Measurements from ENCODE around the gene MYLK4. TPM values are rescaled to one million over a fixed set of nuclear protein-coding genes. Genes with fewer than 3 reads are reported as not detected.

Gene MYLK4
- total and polyA plus RNA-seq, 4 experiments from 2014 or later = 0.04 to 0.42 (median 0.31) TPM

DNA sequence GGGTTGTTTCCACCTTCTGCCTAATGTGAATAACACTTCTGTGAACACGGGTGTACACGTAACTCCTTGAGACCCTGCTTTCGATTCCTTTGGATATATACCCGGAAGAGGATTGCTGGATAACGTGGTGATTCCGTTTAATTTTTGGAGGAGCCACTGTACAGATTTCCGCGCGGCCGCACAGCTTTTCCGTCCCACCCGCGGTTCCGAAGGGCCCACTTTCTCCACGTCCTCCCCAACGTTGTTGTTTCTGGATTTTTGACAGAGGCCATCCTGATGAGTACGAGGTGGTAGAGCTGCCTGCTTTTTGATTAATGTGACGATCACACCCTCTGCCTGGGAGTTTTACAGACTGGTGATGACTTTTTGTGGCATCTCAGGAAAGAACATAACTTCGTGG is 114.0 kb downstream of the MYLK4 start:
- no peak for DNase-seq
- peaks cover 28 to 31% of the 10 kb centered on the region in 2 donors for H3K27me3 Mint-ChIP-seq

GRCh38 chr6:2635911-2636310 is 114.8 kb downstream of the MYLK4 start:
- intact Hi-C loops (cut with micrococcal nuclease) = loop anchor here (2.0 kb wide), 1 partner anchor 281 kb away; no protein-coding TSS in a partner anchor
- no peaks in the 10 kb centered on the region for H3K27me3 ChIP-seq (ENCODE audit: insufficient read depth, low read length)
- H3K4me3 ChIP-seq (ENCODE audit: low read length in 2 of 2) = no peak overlapping the region
- ChIA-PET CTCF (ENCODE audit: partially characterized antibody) (interaction anchor here (1.2 to 7.1 kb wide), 9 partner anchors 10 to 1112 kb away, joined by 3 to 216 read pairs (median 12); no protein-coding TSS in a partner anchor), POLR2A (ENCODE audit: partially characterized antibody) (no interaction called here)
- Mint-ChIP-seq H3K4me3 (no peak overlapping the region), H3K9me3 (no peaks in the 10 kb centered on the region), H3K4me1 (peaks cover 0 to 6% (median 4%) of the 10 kb centered on the region in 4 donors), H3K36me3 (no peaks in the 10 kb centered on the region), H3K27ac (peak overlapping the region in 2 of 7 donors; percentile 14 to 23), H3K27me3 (peaks cover 22 to 27% of the 10 kb centered on the region in 2 donors)
- no peak for DNase-seq
- H3K9me3 ChIP-seq (ENCODE audit: control insufficient read depth in 1 of 2, low read length in 2 of 2) = no peaks in the 10 kb centered on the region
- H3K36me3 ChIP-seq (ENCODE audit: insufficient read depth, low read length) = no peaks in the 10 kb centered on the region
- H3K4me1 ChIP-seq (ENCODE audit: insufficient read depth, low read length) = no peaks in the 10 kb centered on the region
- no peak overlapping the region for H3K27ac ChIP-seq (ENCODE audit: low read depth, low read length)

More for the DNA sequence above, 114.0 kb downstream of the MYLK4 start:
- H3K9me3 ChIP-seq (ENCODE audit: control insufficient read depth in 1 of 2, low read length in 2 of 2) = no peaks in the 10 kb centered on the region
- H3K36me3 ChIP-seq (ENCODE audit: insufficient read depth, low read length) = no peaks in the 10 kb centered on the region
- H3K4me1 ChIP-seq (ENCODE audit: insufficient read depth, low read length) = no peaks in the 10 kb centered on the region
- Mint-ChIP-seq H3K27ac (peak overlapping the region in 1 of 7 donors; percentile 24), H3K4me3 (no peak overlapping the region), H3K36me3 (no peaks in the 10 kb centered on the region), H3K9me3 (no peaks in the 10 kb centered on the region), H3K4me1 (peaks cover 0 to 6% (median 4%) of the 10 kb centered on the region in 4 donors)
- ChIA-PET CTCF (ENCODE audit: partially characterized antibody) (interaction anchor here (1.1 to 7.1 kb wide), 6 partner anchors 1029 to 1113 kb away, joined by 3 to 216 read pairs (median 16); no protein-coding TSS in a partner anchor), POLR2A (ENCODE audit: partially characterized antibody) (no interaction called here)
- no peak overlapping the region for H3K27ac ChIP-seq (ENCODE audit: low read depth, low read length)
- intact Hi-C loops (cut with micrococcal nuclease) = no loop called here
- peaks cover 2% of the 10 kb centered on the region for H3K27me3 ChIP-seq (ENCODE audit: insufficient read depth, low read length)
- H3K4me3 ChIP-seq (ENCODE audit: low read length in 2 of 2) = no peak overlapping the region

DNA sequence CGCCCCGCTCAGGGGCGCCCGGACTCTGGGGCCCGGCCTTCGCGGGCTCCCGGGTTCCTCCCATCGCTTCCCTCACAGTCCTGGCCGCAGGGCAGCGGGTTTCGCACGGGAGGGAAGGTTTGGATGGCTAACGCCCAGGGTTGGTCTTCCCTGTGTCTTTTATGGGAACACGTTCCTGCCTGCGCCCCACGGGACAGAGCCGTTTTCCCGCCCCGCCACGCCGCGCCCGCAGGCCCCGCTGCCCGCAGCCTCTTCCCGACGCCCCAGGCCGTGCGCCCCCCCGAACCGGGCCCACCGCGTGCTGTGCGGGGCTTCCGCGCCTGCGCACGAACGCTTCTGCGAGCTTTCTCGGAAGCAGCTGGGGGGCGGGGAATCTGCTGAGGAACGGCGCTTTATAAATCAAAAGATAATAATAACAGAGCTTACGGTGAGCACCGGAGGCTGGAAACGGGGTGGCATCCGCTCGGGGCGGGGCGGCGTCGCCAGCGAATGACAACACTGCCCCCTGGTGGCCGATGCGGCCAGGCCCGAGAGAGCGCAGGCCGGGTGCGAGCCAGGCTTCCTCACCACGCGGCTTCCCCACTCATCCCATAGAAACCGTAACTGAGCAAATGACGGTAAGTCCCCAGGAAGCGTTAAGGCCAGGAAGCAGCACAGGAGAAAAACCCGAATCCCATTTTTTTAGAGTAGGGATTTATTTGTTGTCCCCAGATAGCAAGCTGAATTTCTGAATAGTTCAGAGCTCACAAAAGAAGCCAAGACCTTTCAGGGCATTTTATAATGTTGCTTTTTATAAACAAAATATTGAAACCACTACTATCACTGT is 116.4 kb downstream of the MYLK4 start:
- H3K27me3 ChIP-seq (ENCODE audit: insufficient read depth, low read length) = no peaks in the 10 kb centered on the region

GRCh38 chr6:2633736-2634135 is 117.0 kb downstream of the MYLK4 start:
- Mint-ChIP-seq H3K27me3 (peaks cover 8 to 18% of the 10 kb centered on the region in 2 donors), H3K9me3 (no peaks in the 10 kb centered on the region), H3K4me3 (peak overlapping the region; percentile 6 to 74 (median 56)), H3K4me1 (peaks cover 0 to 6% (median 4%) of the 10 kb centered on the region in 4 donors), H3K27ac (no peak overlapping the region), H3K36me3 (no peaks in the 10 kb centered on the region)
- Histone ChIP-seq H3K4me3 (ENCODE audit: low read length in 2 of 2) (no peak overlapping the region), H3K9me3 (ENCODE audit: control insufficient read depth in 1 of 2, low read length in 2 of 2) (no peaks in the 10 kb centered on the region), H3K4me1 (ENCODE audit: insufficient read depth, low read length) (no peaks in the 10 kb centered on the region), H3K27ac (ENCODE audit: low read depth, low read length) (no peak overlapping the region), H3K27me3 (ENCODE audit: insufficient read depth, low read length) (no peaks in the 10 kb centered on the region), H3K36me3 (ENCODE audit: insufficient read depth, low read length) (no peaks in the 10 kb centered on the region)
- POLR2A ChIA-PET (ENCODE audit: partially characterized antibody) = interaction anchor here (0.6 to 2.4 kb wide), 3 partner anchors 1027 to 1042 kb away, joined by 3 to 7 read pairs (median 3); no protein-coding TSS in a partner anchor
- CTCF ChIA-PET (ENCODE audit: partially characterized antibody) = interaction anchor here (0.6 to 7.1 kb wide), 43 partner anchors 8 to 1300 kb away, joined by 3 to 216 read pairs (median 4); no protein-coding TSS in a partner anchor
- DNase-seq = no peak
- intact Hi-C loops (cut with micrococcal nuclease) = loop anchor here (1.0 to 5.0 kb wide), 5 partner anchors 186 to 1037 kb away; no protein-coding TSS in a partner anchor

More for the DNA sequence above, 116.4 kb downstream of the MYLK4 start:
- POLR2A ChIA-PET (ENCODE audit: partially characterized antibody) = interaction anchor here (0.6 to 2.4 kb wide), 4 partner anchors 1028 to 1042 kb away, joined by 3 to 7 read pairs (median 3); no protein-coding TSS in a partner anchor
- Mint-ChIP-seq H3K27me3 (peaks cover 11 to 21% of the 10 kb centered on the region in 2 donors), H3K4me3 (peak overlapping the region; percentile 43 to 85 (median 67)), H3K4me1 (peaks cover 0 to 6% (median 4%) of the 10 kb centered on the region in 4 donors), H3K9me3 (no peaks in the 10 kb centered on the region), H3K36me3 (no peaks in the 10 kb centered on the region), H3K27ac (peak overlapping the region in 1 of 7 donors; percentile 30)
- CTCF ChIA-PET (ENCODE audit: partially characterized antibody) = interaction anchor here (0.6 to 7.1 kb wide), 50 partner anchors 9 to 1299 kb away, joined by 3 to 216 read pairs (median 4); no protein-coding TSS in a partner anchor
- H3K9me3 ChIP-seq (ENCODE audit: control insufficient read depth in 1 of 2, low read length in 2 of 2) = no peaks in the 10 kb centered on the region
- H3K4me1 ChIP-seq (ENCODE audit: insufficient read depth, low read length) = no peaks in the 10 kb centered on the region
- H3K4me3 ChIP-seq (ENCODE audit: low read length in 2 of 2) = peak overlapping the region in 1 of 2 donors; percentile 49
- H3K36me3 ChIP-seq (ENCODE audit: insufficient read depth, low read length) = no peaks in the 10 kb centered on the region
- peak; percentile 65 to 77 (median 75) for DNase-seq
- intact Hi-C loops (cut with micrococcal nuclease) = loop anchor here (1.0 to 5.0 kb wide), 5 partner anchors 187 to 1038 kb away; no protein-coding TSS in a partner anchor
- no peak overlapping the region for H3K27ac ChIP-seq (ENCODE audit: low read depth, low read length)

GRCh38 chr6:2632976-2633584 is 117.6 kb downstream of the MYLK4 start:
- peak overlapping the region in 1 of 8 donors; percentile 55 for H3K4me3 Mint-ChIP-seq
- H3K36me3 ChIP-seq (ENCODE audit: insufficient read depth, low read length) = no peaks in the 10 kb centered on the region
- ChIA-PET POLR2A (ENCODE audit: partially characterized antibody) (interaction anchor here (2.4 kb wide), 1 partner anchor 1026 kb away, joined by 7 read pairs; no protein-coding TSS in a partner anchor), CTCF (ENCODE audit: partially characterized antibody) (interaction anchor here (0.7 to 7.1 kb wide), 11 partner anchors 13 to 1109 kb away, joined by 3 to 216 read pairs (median 10); no protein-coding TSS in a partner anchor)
- no peaks in the 10 kb centered on the region for H3K27me3 ChIP-seq (ENCODE audit: insufficient read depth, low read length)
- H3K27ac ChIP-seq (ENCODE audit: low read depth, low read length) = no peak overlapping the region
- no peak for DNase-seq
- intact Hi-C loops (cut with micrococcal nuclease) = loop anchor here (5.0 kb wide), 1 partner anchor 186 kb away; no protein-coding TSS in a partner anchor
- H3K9me3 Mint-ChIP-seq = peaks cover 0 to 1% (median 0%) of the 10 kb centered on the region in 8 donors
- no peak overlapping the region for H3K27ac Mint-ChIP-seq
- H3K9me3 ChIP-seq (ENCODE audit: control insufficient read depth in 1 of 2, low read length in 2 of 2) = no peaks in the 10 kb centered on the region
- no peaks in the 10 kb centered on the region for H3K36me3 Mint-ChIP-seq
- H3K4me1 ChIP-seq (ENCODE audit: insufficient read depth, low read length) = no peaks in the 10 kb centered on the region
- peaks cover 2 to 17% of the 10 kb centered on the region in 2 donors for H3K27me3 Mint-ChIP-seq
- peaks cover 0 to 6% (median 4%) of the 10 kb centered on the region in 4 donors for H3K4me1 Mint-ChIP-seq
- H3K4me3 ChIP-seq (ENCODE audit: low read length in 2 of 2) = no peak overlapping the region

DNA sequence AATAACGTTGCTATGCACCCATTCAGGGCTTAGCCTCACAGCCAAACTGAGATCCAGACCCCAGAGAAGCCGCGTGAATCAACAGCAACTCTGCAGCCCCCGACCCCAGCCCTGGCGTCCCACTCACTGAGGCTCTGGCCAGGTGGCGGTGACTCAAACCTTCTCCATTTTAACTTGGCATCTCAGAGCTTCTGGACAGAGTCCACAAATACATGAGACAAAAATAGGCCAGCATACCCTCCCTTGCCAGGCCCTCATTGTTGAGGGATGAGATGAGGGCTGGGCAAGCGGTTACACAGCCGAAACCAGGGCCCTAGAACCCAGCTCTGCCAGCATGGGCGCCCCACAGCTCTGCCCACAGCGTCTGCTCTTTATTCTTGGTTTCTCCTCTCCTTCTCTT is 118.4 kb downstream of the MYLK4 start:
- no peak overlapping the region for H3K27ac Mint-ChIP-seq

More for the DNA sequence above, 118.4 kb downstream of the MYLK4 start:
- no peaks in the 10 kb centered on the region for H3K36me3 Mint-ChIP-seq
- H3K27me3 Mint-ChIP-seq = peaks cover 2 to 15% of the 10 kb centered on the region in 2 donors
- ChIA-PET POLR2A (ENCODE audit: partially characterized antibody) (no interaction called here), CTCF (ENCODE audit: partially characterized antibody) (interaction anchor here (1.2 to 7.1 kb wide), 5 partner anchors 11 to 1036 kb away, joined by 3 to 216 read pairs (median 4); no protein-coding TSS in a partner anchor)
- Histone ChIP-seq H3K27me3 (ENCODE audit: insufficient read depth, low read length) (no peaks in the 10 kb centered on the region), H3K9me3 (ENCODE audit: control insufficient read depth in 1 of 2, low read length in 2 of 2) (no peaks in the 10 kb centered on the region), H3K27ac (ENCODE audit: low read depth, low read length) (no peak overlapping the region), H3K4me3 (ENCODE audit: low read length in 2 of 2) (no peak overlapping the region), H3K36me3 (ENCODE audit: insufficient read depth, low read length) (no peaks in the 10 kb centered on the region), H3K4me1 (ENCODE audit: insufficient read depth, low read length) (no peaks in the 10 kb centered on the region)
- peaks cover 0 to 1% (median 0%) of the 10 kb centered on the region in 8 donors for H3K9me3 Mint-ChIP-seq
- peaks cover 0 to 6% (median 4%) of the 10 kb centered on the region in 4 donors for H3K4me1 Mint-ChIP-seq
- no peak overlapping the region for H3K4me3 Mint-ChIP-seq
- intact Hi-C loops (cut with micrococcal nuclease) = loop anchor here (5.0 kb wide), 1 partner anchor 185 kb away; no protein-coding TSS in a partner anchor
- no peak for DNase-seq
